Esophagus muscularis mucosa (tissue), 4 donors: ENCODE data around the gene TIGD4.

Source experiments
- EP300 ChIP-seq: sonication (generic); formaldehyde crosslinking; IDR thresholded peaks from one replicate; pipeline ENCODE4 v1.6.1; 2017; ENCODE audit warnings: antibody characterized with exemption
- POLR2A ChIP-seq: fragments of 450-650 bp; IDR thresholded peaks from one replicate; pipeline ENCODE4 v1.6.1; 2017; ENCODE audit warnings: antibody characterized with exemption, moderate library complexity, mild to moderate bottlenecking, low read depth
- POLR2AphosphoS5 ChIP-seq, 2 donors: sonication (generic); formaldehyde crosslinking; IDR thresholded peaks; one replicate each; pipeline ENCODE4 v1.6.1; 2017; ENCODE audit warnings: antibody characterized with exemption in 2 of 2
- TF ChIP-seq, protein P1 (sequence below), 3 experiments: fragments of 200-600 bp in 2 of 3; fragments of 450-650 bp in 1 of 3; sonication (generic) in 2 of 3; IDR thresholded peaks; one replicate each; pipeline ENCODE4 v1.5.1; 2017 to 2019; ENCODE audit warnings: antibody characterized with exemption in 3 of 3, mild to moderate bottlenecking in 2 of 3, moderate library complexity in 1 of 3

DNA sequence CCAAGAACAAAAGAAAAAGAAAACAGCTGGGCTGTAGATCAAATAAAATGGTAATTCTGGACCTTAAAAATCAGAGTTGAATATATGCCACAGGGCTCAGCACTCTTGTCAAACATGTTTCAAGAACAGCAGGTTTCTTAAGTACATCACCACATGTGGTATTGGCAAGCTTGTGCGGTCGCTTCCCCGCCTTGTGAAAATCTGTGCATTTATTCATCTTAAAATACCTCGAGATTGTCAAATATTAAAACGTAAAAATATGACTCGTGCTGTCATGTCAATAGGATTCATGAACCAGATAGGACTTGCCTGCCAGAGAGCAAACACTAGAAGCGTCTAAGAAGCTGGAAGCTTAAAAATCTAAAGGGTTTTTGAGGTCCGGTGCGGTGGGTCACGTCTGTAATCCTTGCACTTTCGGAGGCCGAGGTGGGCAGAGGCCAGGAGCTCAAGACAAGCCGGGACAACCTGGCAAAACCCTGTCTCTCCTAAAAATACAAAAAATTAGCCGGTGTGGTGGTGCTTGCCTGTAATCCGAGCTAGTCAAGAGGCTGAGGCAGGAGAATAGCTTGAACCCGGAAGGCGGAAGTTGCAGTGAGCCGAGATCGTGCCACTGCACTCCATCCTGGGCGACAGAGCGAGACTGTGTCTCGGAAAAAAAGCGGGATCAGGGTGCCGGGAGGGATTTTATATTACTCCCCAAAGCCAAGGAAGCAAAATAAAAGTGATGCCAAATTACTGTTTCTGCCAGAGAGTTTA, 59.6 kb downstream of the TIGD4 start:
- TF ChIP-seq, protein P1, sequence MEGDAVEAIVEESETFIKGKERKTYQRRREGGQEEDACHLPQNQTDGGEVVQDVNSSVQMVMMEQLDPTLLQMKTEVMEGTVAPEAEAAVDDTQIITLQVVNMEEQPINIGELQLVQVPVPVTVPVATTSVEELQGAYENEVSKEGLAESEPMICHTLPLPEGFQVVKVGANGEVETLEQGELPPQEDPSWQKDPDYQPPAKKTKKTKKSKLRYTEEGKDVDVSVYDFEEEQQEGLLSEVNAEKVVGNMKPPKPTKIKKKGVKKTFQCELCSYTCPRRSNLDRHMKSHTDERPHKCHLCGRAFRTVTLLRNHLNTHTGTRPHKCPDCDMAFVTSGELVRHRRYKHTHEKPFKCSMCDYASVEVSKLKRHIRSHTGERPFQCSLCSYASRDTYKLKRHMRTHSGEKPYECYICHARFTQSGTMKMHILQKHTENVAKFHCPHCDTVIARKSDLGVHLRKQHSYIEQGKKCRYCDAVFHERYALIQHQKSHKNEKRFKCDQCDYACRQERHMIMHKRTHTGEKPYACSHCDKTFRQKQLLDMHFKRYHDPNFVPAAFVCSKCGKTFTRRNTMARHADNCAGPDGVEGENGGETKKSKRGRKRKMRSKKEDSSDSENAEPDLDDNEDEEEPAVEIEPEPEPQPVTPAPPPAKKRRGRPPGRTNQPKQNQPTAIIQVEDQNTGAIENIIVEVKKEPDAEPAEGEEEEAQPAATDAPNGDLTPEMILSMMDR (IDR thresholded peaks at IDR 0.05), result no peak
- TF ChIP-seq POLR2A (no peak), EP300 (no peak), POLR2AphosphoS5 (IDR thresholded peaks at IDR 0.05) (no peak)
